Hepatocyte (in vitro differentiated cells): ENCODE data around the gene DOCK1. TPM values are rescaled to one million over a fixed set of nuclear protein-coding genes. Genes with fewer than 3 reads are reported as not detected.
"Not testable (repeated sequence)": the region's sequence is repeated elsewhere in the genome, so short reads cannot be mapped to it uniquely, and the experiment has no call there.

Experiments
- DNase-seq: peaks from one replicate; pipeline ENCODE4 v3.0.0-alpha.2; 2016; ENCODE audit warnings: low spot score
- H2AFZ ChIP-seq: fragments of 200-600 bp; sonication (generic); 2 replicates; pipeline ENCODE4 v1.6.0; 2016; ENCODE audit warnings: antibody characterized with exemption, mild to moderate bottlenecking
- H3K27ac ChIP-seq: fragments of 200-600 bp; sonication (generic); 2 replicates; pipeline ENCODE4 v1.5.1; 2016; ENCODE audit warnings: mild to moderate bottlenecking
- H3K27me3 ChIP-seq: fragments of 200-600 bp; sonication (generic); 2 replicates; pipeline ENCODE4 v1.6.1; 2016
- H3K36me3 ChIP-seq: fragments of 200-600 bp; sonication (generic); replicated peaks from 2 replicates; pipeline ENCODE4 v1.5.1; 2016; ENCODE audit warnings: low read depth; ENCODE audit not compliant: insufficient read depth
- H3K4me1 ChIP-seq: fragments of 200-600 bp; sonication (generic); 2 replicates; pipeline ENCODE4 v1.5.1; 2016; ENCODE audit warnings: mild to moderate bottlenecking, moderate library complexity; ENCODE audit not compliant: insufficient read depth
- H3K4me2 ChIP-seq: fragments of 200-600 bp; sonication (generic); 2 replicates; pipeline ENCODE4 v1.6.0; 2016
- H3K4me3 ChIP-seq: fragments of 200-600 bp; sonication (generic); 2 replicates; pipeline ENCODE4 v1.5.1; 2016; ENCODE audit warnings: mild to moderate bottlenecking
- H3K79me2 ChIP-seq: fragments of 200-600 bp; sonication (generic); 2 replicates; pipeline ENCODE4 v1.6.0; 2017; ENCODE audit warnings: mild to moderate bottlenecking
- H3K9me2 ChIP-seq: fragments of 200-600 bp; sonication (generic); replicated peaks from 2 replicates; pipeline ENCODE4 v1.6.0; 2017; ENCODE audit warnings: mild to moderate bottlenecking; ENCODE audit not compliant: insufficient read depth
- H3K9me3 ChIP-seq: fragments of 200-600 bp; sonication (generic); 2 replicates; pipeline ENCODE4 v1.5.1; 2016; ENCODE audit warnings: low read depth, mild to moderate bottlenecking
- H4K20me1 ChIP-seq: fragments of 200-600 bp; sonication (generic); 2 replicates; pipeline ENCODE4 v1.6.0; 2016; ENCODE audit warnings: mild to moderate bottlenecking; ENCODE audit not compliant: insufficient read depth, poor library complexity, severe bottlenecking
- EZH2 ChIP-seq: fragments of 200-600 bp; sonication (generic); IDR thresholded peaks from 2 replicates; pipeline ENCODE4 v1.6.1; 2016; ENCODE audit warnings: antibody characterized with exemption, mild to moderate bottlenecking, borderline replicate concordance
- EZH2phosphoT487 ChIP-seq: fragments of 200-600 bp; sonication (generic); IDR thresholded peaks from one replicate; pipeline ENCODE4 v1.6.1; 2018; ENCODE audit warnings: antibody characterized with exemption, mild to moderate bottlenecking, low read depth, moderate library complexity; ENCODE audit not compliant: unreplicated experiment, severe bottlenecking
- WGBS: methylation state at CpG from one replicate; pipeline ENCODE4 v1.1.6; 2016; ENCODE audit warnings: low lambda C conversion rate; ENCODE audit errors: missing lambda C conversion rate; 5-methylcytosine and 5-hydroxymethylcytosine counted together
- polyA plus RNA-seq: library from polyadenylated mRNA; unstranded; fragments of >200 nt; fragmentation: Nextera tagmentation; extraction: Ambion mirVana; gene quantifications from 2 replicates; pipeline ENCODE4 v1.2.1, GENCODE V29; 2016
- total RNA-seq: library from RNA; depleted of rRNA; stranded (reverse); fragments of >200 nt; gene quantifications from 2 replicates; pipeline ENCODE4 v1.2.3, GENCODE V29; 2014
- TF ChIP-seq, protein P1 (sequence below): fragments of 200-600 bp; sonication (generic); IDR thresholded peaks from 2 replicates; pipeline ENCODE4 v1.5.1; 2016; ENCODE audit warnings: antibody characterized with exemption, mild to moderate bottlenecking; ENCODE audit not compliant: poor library complexity

DOCK1 gene
- total and polyA plus RNA-seq, 2 experiments from 2014 or later = 16.0 to 55.5 TPM

DNA sequence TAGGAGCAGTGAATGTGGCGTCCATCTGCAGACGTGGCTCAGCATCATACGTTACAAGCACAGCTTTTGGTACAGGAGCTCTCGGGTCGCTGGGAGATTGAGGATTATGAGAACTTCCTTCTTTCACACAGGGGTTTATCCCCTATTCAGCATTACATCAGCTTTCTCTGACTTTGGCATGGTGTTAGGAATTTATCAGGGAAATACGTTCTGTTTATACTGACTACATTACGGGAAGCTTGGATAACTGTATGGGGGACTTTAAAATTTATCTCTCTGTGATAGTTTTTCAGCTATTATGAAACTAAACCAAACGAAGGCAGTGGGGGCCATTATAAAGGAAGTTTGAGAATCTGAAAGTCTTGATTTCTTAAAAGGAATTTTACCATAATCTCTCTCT, 401.3 kb downstream of the DOCK1 start:
- H2AFZ ChIP-seq = no peak overlapping the region
- DNase-seq = no peak
- H3K36me3 ChIP-seq = no peaks in the 10 kb centered on the region
- peaks cover under 1% of the 10 kb centered on the region for H3K4me1 ChIP-seq
- no peaks in the 10 kb centered on the region for H4K20me1 ChIP-seq
- no peak overlapping the region for H3K4me2 ChIP-seq
- no peaks in the 10 kb centered on the region for H3K9me3 ChIP-seq
- WGBS = 73% methylated on average over 8 of the region's 8 CpGs
- no peaks in the 10 kb centered on the region for H3K27me3 ChIP-seq
- H3K79me2 ChIP-seq = no peaks in the 10 kb centered on the region
- no peak overlapping the region for H3K27ac ChIP-seq
- TF ChIP-seq, protein P1, sequence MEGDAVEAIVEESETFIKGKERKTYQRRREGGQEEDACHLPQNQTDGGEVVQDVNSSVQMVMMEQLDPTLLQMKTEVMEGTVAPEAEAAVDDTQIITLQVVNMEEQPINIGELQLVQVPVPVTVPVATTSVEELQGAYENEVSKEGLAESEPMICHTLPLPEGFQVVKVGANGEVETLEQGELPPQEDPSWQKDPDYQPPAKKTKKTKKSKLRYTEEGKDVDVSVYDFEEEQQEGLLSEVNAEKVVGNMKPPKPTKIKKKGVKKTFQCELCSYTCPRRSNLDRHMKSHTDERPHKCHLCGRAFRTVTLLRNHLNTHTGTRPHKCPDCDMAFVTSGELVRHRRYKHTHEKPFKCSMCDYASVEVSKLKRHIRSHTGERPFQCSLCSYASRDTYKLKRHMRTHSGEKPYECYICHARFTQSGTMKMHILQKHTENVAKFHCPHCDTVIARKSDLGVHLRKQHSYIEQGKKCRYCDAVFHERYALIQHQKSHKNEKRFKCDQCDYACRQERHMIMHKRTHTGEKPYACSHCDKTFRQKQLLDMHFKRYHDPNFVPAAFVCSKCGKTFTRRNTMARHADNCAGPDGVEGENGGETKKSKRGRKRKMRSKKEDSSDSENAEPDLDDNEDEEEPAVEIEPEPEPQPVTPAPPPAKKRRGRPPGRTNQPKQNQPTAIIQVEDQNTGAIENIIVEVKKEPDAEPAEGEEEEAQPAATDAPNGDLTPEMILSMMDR = no peak
- no peak for TF ChIP-seq EZH2phosphoT487
- no peak for TF ChIP-seq EZH2
- no peaks in the 10 kb centered on the region for H3K9me2 ChIP-seq
- no peak overlapping the region for H3K4me3 ChIP-seq

DNA sequence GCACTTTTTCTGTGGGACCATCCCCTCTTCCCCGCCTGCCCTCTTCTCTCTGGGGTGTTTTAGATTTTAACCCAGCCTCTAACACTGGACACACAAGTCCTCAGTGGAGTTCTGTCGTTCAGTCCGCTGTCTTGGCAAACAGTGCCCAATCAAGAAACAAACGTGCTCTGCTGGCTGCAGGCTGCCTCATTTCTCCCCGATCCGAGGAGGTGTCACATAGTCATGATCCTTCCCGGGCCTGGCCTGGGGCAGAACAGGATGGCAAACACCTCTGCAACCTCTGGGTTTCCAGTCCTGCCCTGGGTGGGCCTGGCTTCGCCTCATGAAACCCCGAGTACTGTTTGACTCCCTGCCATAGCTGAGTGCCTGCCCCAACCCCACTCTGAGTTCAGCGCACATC, 402.1 kb downstream of the DOCK1 start:
- H3K79me2 ChIP-seq = no peaks in the 10 kb centered on the region
- H3K4me2 ChIP-seq = no peak overlapping the region
- no peaks in the 10 kb centered on the region for H3K9me2 ChIP-seq
- H3K9me3 ChIP-seq = no peaks in the 10 kb centered on the region
- WGBS = 94% methylated on average over 10 of the region's 10 CpGs
- H3K27me3 ChIP-seq = no peaks in the 10 kb centered on the region
- no peaks in the 10 kb centered on the region for H4K20me1 ChIP-seq
- TF ChIP-seq, protein P1 = no peak
- TF ChIP-seq EZH2phosphoT487 (no peak), EZH2 (no peak)
- H3K27ac ChIP-seq = no peak overlapping the region
- DNase-seq = no peak
- H2AFZ ChIP-seq = no peak overlapping the region
- H3K4me1 ChIP-seq = no peaks in the 10 kb centered on the region
- no peak overlapping the region for H3K4me3 ChIP-seq
- H3K36me3 ChIP-seq = no peaks in the 10 kb centered on the region

DNA sequence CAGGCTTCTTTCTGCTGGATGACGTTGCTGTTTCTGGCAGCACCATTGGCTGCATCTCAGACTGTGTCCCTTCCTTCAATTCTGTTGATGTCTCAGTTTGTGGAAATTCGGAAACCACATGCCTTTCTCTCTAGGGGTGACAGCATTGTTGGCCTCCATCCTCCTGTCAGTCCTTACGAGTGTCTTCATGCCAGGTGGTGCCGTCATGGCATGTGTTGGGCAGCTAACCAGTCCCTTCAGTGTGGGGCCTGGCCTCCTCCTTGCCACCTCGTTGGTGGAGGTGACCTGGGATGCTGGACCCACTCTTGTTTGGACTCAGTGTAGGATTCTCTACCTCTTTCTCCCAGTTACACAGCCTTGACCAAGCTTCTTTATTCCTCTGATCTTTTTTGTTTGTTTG, 402.8 kb downstream of the DOCK1 start:
- no peak for TF ChIP-seq EZH2phosphoT487
- no peak for TF ChIP-seq EZH2
- TF ChIP-seq, protein P1 = no peak
- no peak overlapping the region for H2AFZ ChIP-seq
- DNase-seq = no peak

DNA sequence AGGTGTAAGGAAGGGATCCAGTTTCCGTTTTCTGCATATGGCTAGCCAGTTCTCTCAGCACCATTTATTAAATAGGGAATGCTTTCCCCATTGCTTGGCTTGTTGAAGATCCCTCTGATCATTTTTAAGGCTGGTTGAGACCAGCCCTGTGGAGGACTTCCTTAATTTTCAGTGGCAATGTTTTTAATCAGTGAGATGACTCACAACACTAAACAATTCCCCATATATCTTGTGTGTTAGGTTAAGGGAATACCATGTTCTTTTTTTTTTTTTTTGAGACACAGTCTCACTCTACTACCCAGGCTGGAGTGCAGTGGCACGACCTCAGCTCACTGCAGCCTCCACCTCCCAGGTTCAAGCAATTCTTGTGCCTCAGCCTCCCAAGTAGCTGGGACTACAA, 404.4 kb downstream of the DOCK1 start:
- H4K20me1 ChIP-seq, H3K9me3 ChIP-seq, H3K4me2 ChIP-seq, H3K79me2 ChIP-seq, DNase-seq, H3K36me3 ChIP-seq, H3K4me3 ChIP-seq, H3K27me3 ChIP-seq, H3K4me1 ChIP-seq, H3K27ac ChIP-seq, H3K9me2 ChIP-seq, H2AFZ ChIP-seq: not testable (repeated sequence)
- 91% methylated on average over 2 of the region's 2 CpGs for WGBS

More for the DNA sequence above, 402.8 kb downstream of the DOCK1 start:
- no peaks in the 10 kb centered on the region for H3K9me2 ChIP-seq
- no peak overlapping the region for H3K27ac ChIP-seq
- H3K4me1 ChIP-seq = no peaks in the 10 kb centered on the region
- H3K4me3 ChIP-seq = no peak overlapping the region
- WGBS = 99% methylated on average over 5 of the region's 5 CpGs
- H4K20me1 ChIP-seq = no peaks in the 10 kb centered on the region
- H3K4me2 ChIP-seq = no peak overlapping the region
- H3K27me3 ChIP-seq = no peaks in the 10 kb centered on the region
- H3K36me3 ChIP-seq = no peaks in the 10 kb centered on the region
- no peaks in the 10 kb centered on the region for H3K79me2 ChIP-seq
- no peaks in the 10 kb centered on the region for H3K9me3 ChIP-seq
